ENCODE measurements around the gene ZNF208. TPM values are rescaled to one million over a fixed set of nuclear protein-coding genes. Genes with fewer than 3 reads are reported as not detected.
A peak's percentile ranks its signal among the peaks of the same experiment; 100 is the strongest.

ZNF208 gene
- total and polyA plus RNA-seq, 4 donors, result 0.06 to 0.28 (median 0.16) TPM

- Histone ChIP-seq H3K9ac (ENCODE audit: low read depth in 1 of 2, low read length in 2 of 2) (no peak overlapping the region), H3K4me1 (ENCODE audit: control insufficient read depth in 4 of 4, insufficient read depth in 4 of 4, low read length in 3 of 4) (no peaks in the 10 kb centered on the region), H3K36me3 (ENCODE audit: control insufficient read depth in 4 of 4, insufficient read depth in 3 of 4, low read depth in 1 of 4, low read length in 3 of 4) (peaks cover 0 to 2% (median 0%) of the 10 kb centered on the region in 4 donors), H3K27me3 (ENCODE audit: control insufficient read depth in 4 of 4, insufficient read depth in 4 of 4, low read length in 3 of 4) (no peaks in the 10 kb centered on the region), H3K27ac (ENCODE audit: low read depth in 1 of 2, low read length in 2 of 2) (no peak overlapping the region), H3K4me3 (ENCODE audit: low read depth in 1 of 3, low read length in 3 of 3) (peak overlapping the region in 2 of 3 donors; percentile 2 to 27), H3K9me3 (ENCODE audit: control insufficient read depth in 4 of 4, low read length in 3 of 4) (peaks cover 10 to 62% (median 30%) of the 10 kb centered on the region in 4 donors)
- TF ChIP-seq FOXA1 (IDR thresholded peaks at IDR 0.05), result no peak
- TF ChIP-seq YY1 (IDR thresholded peaks at IDR 0.05), result no peak
- TF ChIP-seq ATF3 (IDR thresholded peaks at IDR 0.05), result no peak
- TF ChIP-seq REST (IDR thresholded peaks at IDR 0.05), result no peak
- no peak for TF ChIP-seq CTCF (IDR thresholded peaks at IDR 0.05; ENCODE audit: low read depth, low read length, missing input control)
- no peak for TF ChIP-seq ZBTB33 (IDR thresholded peaks at IDR 0.05)
- TF ChIP-seq HNF4G (IDR thresholded peaks at IDR 0.05), result no peak
- TF ChIP-seq HNF4A (conservative IDR thresholded peaks at IDR 0.05), result no peak
- no peak for TF ChIP-seq MAX (IDR thresholded peaks at IDR 0.05)
- no peak for TF ChIP-seq TAF1 (conservative IDR thresholded peaks at IDR 0.05)
- no peak for TF ChIP-seq SP1 (IDR thresholded peaks at IDR 0.05)
- no peak for TF ChIP-seq FOXA2 (IDR thresholded peaks at IDR 0.05)
- TF ChIP-seq RXRA (IDR thresholded peaks at IDR 0.05), result no peak
- TF ChIP-seq RAD21 (IDR thresholded peaks at IDR 0.05), result no peak
- WGBS, result 83% methylated on average over 1 of the region's 1 CpG
- DNase-seq (ENCODE audit: low spot score), result no peak
These were observed 40.3 kb downstream of the ZNF208 start for GRCh38 chr19:21970466-21970865.

- H3K9me3 ChIP-seq (ENCODE audit: control insufficient read depth in 4 of 4, low read length in 3 of 4), result peaks cover 14 to 52% (median 28%) of the 10 kb centered on the region in 4 donors
- DNase-seq (ENCODE audit: low spot score), result no peak
- no peaks in the 10 kb centered on the region for H3K27me3 ChIP-seq (ENCODE audit: control insufficient read depth in 4 of 4, insufficient read depth in 4 of 4, low read length in 3 of 4)
- no peaks in the 10 kb centered on the region for H3K36me3 ChIP-seq (ENCODE audit: control insufficient read depth in 4 of 4, insufficient read depth in 3 of 4, low read depth in 1 of 4, low read length in 3 of 4)
- no peaks in the 10 kb centered on the region for H3K4me1 ChIP-seq (ENCODE audit: control insufficient read depth in 4 of 4, insufficient read depth in 4 of 4, low read length in 3 of 4)
- H3K9ac ChIP-seq (ENCODE audit: low read depth in 1 of 2, low read length in 2 of 2), result no peak overlapping the region
- WGBS, result 62% methylated on average over 8 of the region's 8 CpGs
- peak overlapping the region in 2 of 3 donors; percentile 1 to 41 for H3K4me3 ChIP-seq (ENCODE audit: low read depth in 1 of 3, low read length in 3 of 3)
- no peak overlapping the region for H3K27ac ChIP-seq (ENCODE audit: low read depth in 1 of 2, low read length in 2 of 2)
- no peak for TF ChIP-seq NR2F2 (IDR thresholded peaks at IDR 0.05)
- TF ChIP-seq EGR1 (IDR thresholded peaks at IDR 0.05; ENCODE audit: low read depth in 2 of 2), result no peak
- TF ChIP-seq GABPA (IDR thresholded peaks at IDR 0.05 in 1 of 2, conservative IDR thresholded peaks at IDR 0.05 in 1 of 2), result no peak
- TF ChIP-seq ZBTB33 (IDR thresholded peaks at IDR 0.05), result no peak
- no peak for TF ChIP-seq HNF4A (conservative IDR thresholded peaks at IDR 0.05)
- no peak for TF ChIP-seq HNF4G (IDR thresholded peaks at IDR 0.05)
- no peak for TF ChIP-seq REST (IDR thresholded peaks at IDR 0.05)
- TF ChIP-seq JUND (IDR thresholded peaks at IDR 0.05), result no peak
- no peak for TF ChIP-seq ATF3 (IDR thresholded peaks at IDR 0.05)
- no peak for TF ChIP-seq FOXA1 (IDR thresholded peaks at IDR 0.05)
- TF ChIP-seq FOXA2 (IDR thresholded peaks at IDR 0.05), result no peak
- TF ChIP-seq RAD21 (IDR thresholded peaks at IDR 0.05), result no peak
These were observed 63.0 kb downstream of the ZNF208 start for GRCh38 chr19:21947775-21948174.

Measured in liver (tissue), 9 donors.